H1 (cell line): ENCODE data around the gene NME3. TPM values are rescaled to one million over a fixed set of nuclear protein-coding genes. Genes with fewer than 3 reads are reported as not detected.

Experiments used
- CTCF ChIA-PET: fragments of 300-600 bp; sonication (Branson Sonifier 250); formaldehyde crosslinking; loops from one replicate; lab custom pipeline; 2021; ENCODE audit not compliant: partially characterized antibody; lab: Charles Lee
- POLR2A ChIA-PET: fragments of 300-600 bp; sonication (Branson Sonifier 250); formaldehyde crosslinking; loops from one replicate; lab custom pipeline; 2021; ENCODE audit warnings: inconsistent platforms; ENCODE audit not compliant: partially characterized antibody; lab: Charles Lee
- DNase-seq, 2 experiments: peaks; one replicate each; pipeline versions ENCODE4 v3.0.0 to v3.0.0-alpha.2; 2010 to 2022; ENCODE audit warnings: low spot score in 2 of 2, low read depth in 1 of 2, mixed read lengths in 1 of 2
- FAIRE-seq: peaks from 2 replicates; lab custom pipeline; 2011; peaks lifted over from hg19 to GRCh38; lab: Jason Lieb, UNC
- H2AFZ ChIP-seq: 2 replicates; pipeline ENCODE4 v1.8.1; 2012; ENCODE audit warnings: low read length, inconsistent platforms
- H2AK5ac ChIP-seq: 2 replicates; pipeline ENCODE4 v1.6.1; 2013; ENCODE audit warnings: low read depth, low read length
- H2BK120ac ChIP-seq: replicated peaks from 2 replicates; pipeline ENCODE3; 2013; ENCODE audit warnings: low read depth, low read length, inconsistent platforms
- H2BK12ac ChIP-seq: 2 replicates; pipeline ENCODE4 v1.6.1; 2013; ENCODE audit warnings: low read depth, low read length
- H2BK15ac ChIP-seq: 2 replicates; pipeline ENCODE4 v1.6.1; 2013; ENCODE audit warnings: low read length
- H2BK20ac ChIP-seq: 2 replicates; pipeline ENCODE4 v1.6.1; 2013; ENCODE audit warnings: low read length
- H2BK5ac ChIP-seq: 2 replicates; pipeline ENCODE4 v1.6.1; 2013; ENCODE audit warnings: low read depth, low read length
- H3K14ac ChIP-seq: 2 replicates; pipeline ENCODE4 v1.6.1; 2013; ENCODE audit warnings: inconsistent platforms; ENCODE audit not compliant: insufficient read length
- H3K18ac ChIP-seq: 2 replicates; pipeline ENCODE4 v1.6.1; 2013; ENCODE audit warnings: low read length; ENCODE audit errors: extremely low read depth
- H3K23ac ChIP-seq: 2 replicates; pipeline ENCODE4 v1.6.1; 2013; ENCODE audit warnings: inconsistent platforms; ENCODE audit not compliant: insufficient read length
- H3K23me2 ChIP-seq: 2 replicates; pipeline ENCODE4 v1.6.1; 2013; ENCODE audit warnings: low read depth, low read length
- H3K27ac ChIP-seq: 2 replicates; pipeline ENCODE4 v1.6.1; 2011; ENCODE audit warnings: low read depth, low read length, inconsistent platforms
- H3K27me3 ChIP-seq, 4 experiments: replicated peaks in 1 of 4; 1 replicate in 1 of 4; 2 replicates in 3 of 4; pipeline versions ENCODE4 v1.6.1 to v1.8.1; 2011 to 2013; ENCODE audit warnings: low read length in 3 of 4, mild to moderate bottlenecking in 3 of 4, inconsistent platforms in 2 of 4, mixed read lengths in 2 of 4, moderate library complexity in 1 of 4; ENCODE audit not compliant: control insufficient read depth in 3 of 4, insufficient read depth in 3 of 4; ENCODE audit errors: extremely low read depth in 1 of 4
- H3K36me3 ChIP-seq, 4 experiments: 2 replicates each; pipeline versions ENCODE4 v1.6.1 to v1.8.1; 2011 to 2013; ENCODE audit warnings: mild to moderate bottlenecking in 4 of 4, low read length in 3 of 4, moderate library complexity in 2 of 4, control low read depth in 1 of 4, inconsistent platforms in 1 of 4; ENCODE audit not compliant: insufficient read depth in 4 of 4, control insufficient read depth in 2 of 4
- H3K4ac ChIP-seq: replicated peaks from 2 replicates; pipeline ENCODE3; 2013; ENCODE audit warnings: low read length, low read depth, mixed read lengths, inconsistent platforms; ENCODE audit not compliant: insufficient read length
- H3K4me1 ChIP-seq, 4 experiments: replicated peaks in 1 of 4; 1 replicate in 1 of 4; 2 replicates in 3 of 4; pipeline versions ENCODE4 v1.6.1 to v1.8.1; 2011 to 2013; ENCODE audit warnings: low read length in 3 of 4, inconsistent platforms in 2 of 4, mixed read lengths in 1 of 4; ENCODE audit not compliant: insufficient read depth in 4 of 4, control insufficient read depth in 3 of 4
- H3K4me2 ChIP-seq, 2 experiments: 2 replicates each; pipeline versions ENCODE4 v1.6.1 to v1.8.1; 2011 to 2013; ENCODE audit warnings: low read depth in 2 of 2, low read length in 2 of 2, control low read depth in 1 of 2, inconsistent platforms in 1 of 2, mild to moderate bottlenecking in 1 of 2; ENCODE audit not compliant: insufficient read depth in 1 of 2
- H3K4me3 ChIP-seq, 4 experiments: fragments of 200-600, 300-600 bp in 1 of 4; sonication (generic), shearing (Covaris generic), sonication (Bioruptor Twin) in 1 of 4; 2 replicates each; pipeline versions ENCODE4 v1.5.1 to v1.8.1; 2011 to 2016; ENCODE audit warnings: low read length in 4 of 4, low read depth in 3 of 4, control low read depth in 2 of 4, inconsistent platforms in 2 of 4, mild to moderate bottlenecking in 2 of 4, mixed read lengths in 1 of 4, moderate library complexity in 1 of 4; ENCODE audit not compliant: insufficient read depth in 2 of 4; ENCODE audit errors: extremely low read depth in 1 of 4
- H3K56ac ChIP-seq: replicated peaks from 2 replicates; pipeline ENCODE3; 2013; ENCODE audit warnings: low read depth, mild to moderate bottlenecking, mixed read lengths, low read length, inconsistent platforms; ENCODE audit not compliant: insufficient read length
- H3K79me1 ChIP-seq: 2 replicates; pipeline ENCODE4 v1.6.1; 2013; ENCODE audit warnings: low read depth, low read length, control low read depth
- H3K79me2 ChIP-seq, 2 experiments: 2 replicates each; pipeline versions ENCODE4 v1.6.1 to v1.8.1; 2012 to 2013; ENCODE audit warnings: low read length in 2 of 2, mild to moderate bottlenecking in 2 of 2, inconsistent platforms in 1 of 2; ENCODE audit not compliant: insufficient read depth in 2 of 2, control insufficient read depth in 1 of 2
- H3K9ac ChIP-seq, 4 experiments: replicated peaks in 1 of 4; 1 replicate in 1 of 4; 2 replicates in 3 of 4; pipeline versions ENCODE4 v1.6.1 to v1.8.1; 2011 to 2013; ENCODE audit warnings: low read depth in 3 of 4, low read length in 3 of 4, control low read depth in 2 of 4, mild to moderate bottlenecking in 2 of 4, moderate library complexity in 2 of 4, inconsistent platforms in 1 of 4; ENCODE audit errors: extremely low read depth in 1 of 4
- H3K9me3 ChIP-seq, 2 experiments: 2 replicates each; pipeline versions ENCODE4 v1.6.1 to v1.8.1; 2012 to 2013; ENCODE audit warnings: mild to moderate bottlenecking in 2 of 2, moderate library complexity in 2 of 2, control low read depth in 1 of 2, inconsistent platforms in 1 of 2, low read depth in 1 of 2, low read length in 1 of 2, mixed read lengths in 1 of 2; ENCODE audit not compliant: insufficient read depth in 2 of 2
- H4K20me1 ChIP-seq, 2 experiments: replicated peaks in 1 of 2; 2 replicates each; pipeline versions ENCODE3 to v1.8.1; 2011 to 2013; ENCODE audit warnings: inconsistent platforms in 2 of 2, low read length in 2 of 2, mild to moderate bottlenecking in 1 of 2; ENCODE audit not compliant: insufficient read depth in 2 of 2, control insufficient read depth in 1 of 2
- H4K5ac ChIP-seq: 2 replicates; pipeline ENCODE4 v1.6.1; 2013; ENCODE audit warnings: low read length, low read depth, mixed read lengths, inconsistent platforms; ENCODE audit not compliant: insufficient read length
- H4K8ac ChIP-seq: 2 replicates; pipeline ENCODE4 v1.8.0; 2013; ENCODE audit warnings: mild to moderate bottlenecking, moderate library complexity, low read length, inconsistent platforms; ENCODE audit not compliant: insufficient read depth; ENCODE audit errors: extremely low read depth
- H4K91ac ChIP-seq: replicated peaks from 2 replicates; pipeline ENCODE3; 2013; ENCODE audit warnings: low read length, mixed read lengths, inconsistent platforms; ENCODE audit not compliant: insufficient read length
- HDAC6 ChIP-seq: IDR thresholded peaks from one replicate; pipeline ENCODE4 v1.7.1; 2012; ENCODE audit warnings: low read depth, mild to moderate bottlenecking, inconsistent platforms, low read length, moderate library complexity
- JUND ChIP-seq: IDR thresholded peaks from 2 replicates; pipeline ENCODE4 v1.6.1; 2011; ENCODE audit warnings: mild to moderate bottlenecking, improper control_type of control experiment, low read length
- PHF8 ChIP-seq: fragments of 200-600 bp; sonication (generic); conservative IDR thresholded peaks from 2 replicates; pipeline ENCODE4 v1.7.1; 2012; ENCODE audit warnings: low read depth, mild to moderate bottlenecking, inconsistent platforms, low read length, moderate library complexity
- RFX5 ChIP-seq: IDR thresholded peaks from 2 replicates; pipeline ENCODE4 v1.6.1; 2011; ENCODE audit warnings: low read depth, low read length, improper control_type of control experiment, borderline replicate concordance
- SP4 ChIP-seq: IDR thresholded peaks from 2 replicates; pipeline ENCODE4 v1.6.1; 2012; ENCODE audit warnings: low read length, inconsistent platforms
- SRF ChIP-seq: IDR thresholded peaks from 2 replicates; pipeline ENCODE4 v1.6.1; 2011; ENCODE audit warnings: mild to moderate bottlenecking, low read depth, low read length, moderate library complexity
- WGBS, 2 experiments: shearing (Covaris generic) in 1 of 2; methylation state at CpG; one replicate each; pipeline versions ENCODE4 v1.1.6 to v1.1.7; 2013 to 2015; ENCODE audit warnings: low lambda C conversion rate in 2 of 2, mixed read lengths in 2 of 2, inconsistent platforms in 1 of 2, low coverage in 1 of 2, missing lambda C conversion rate in 1 of 2; ENCODE audit not compliant: insufficient replicate concordance in 2 of 2, insufficient coverage in 1 of 2, insufficient read length in 1 of 2; ENCODE audit errors: extremely low coverage in 1 of 2, missing lambda C conversion rate in 1 of 2; 5-methylcytosine and 5-hydroxymethylcytosine counted together
- polyA plus RNA-seq, 7 experiments: library from polyadenylated mRNA; depleted of rRNA in 3 of 7; stranded (reverse) in 5 of 7; unstranded in 2 of 7; fragments of >200 nt in 5 of 7; fragments of 200-250 nt in 2 of 7; gene quantifications; 1 replicate in 5 of 7; 2 replicates in 1 of 7; 4 replicates in 1 of 7; pipeline versions ENCODE4 v1.2.1 to v1.2.3, GENCODE V29; 2011 to 2013; ENCODE audit warnings: missing spikeins in 2 of 7, mixed read lengths in 2 of 7
- total RNA-seq: library from RNA; stranded (reverse); fragmentation: NEBNext Ultra II Directional; extraction: Animal tissue kit (Norgen Biotek cat#: 25700); gene quantifications from 2 replicates; pipeline ENCODE4 v1.2.1, GENCODE V29; 2021
- TF ChIP-seq, protein P1 (sequence below): IDR thresholded peaks from 2 replicates; pipeline ENCODE4 v1.6.1; 2012; ENCODE audit warnings: inconsistent platforms
- TF ChIP-seq, protein P2 (sequence below): IDR thresholded peaks from 2 replicates; pipeline ENCODE4 v1.6.1; 2012; ENCODE audit warnings: inconsistent platforms

Gene NME3
- total and polyA plus RNA-seq, 2 of the 8 experiments (the other 6 are each of a cell fraction or from before 2014, with no cell fraction given), result 72.5 to 163 TPM

DNA sequence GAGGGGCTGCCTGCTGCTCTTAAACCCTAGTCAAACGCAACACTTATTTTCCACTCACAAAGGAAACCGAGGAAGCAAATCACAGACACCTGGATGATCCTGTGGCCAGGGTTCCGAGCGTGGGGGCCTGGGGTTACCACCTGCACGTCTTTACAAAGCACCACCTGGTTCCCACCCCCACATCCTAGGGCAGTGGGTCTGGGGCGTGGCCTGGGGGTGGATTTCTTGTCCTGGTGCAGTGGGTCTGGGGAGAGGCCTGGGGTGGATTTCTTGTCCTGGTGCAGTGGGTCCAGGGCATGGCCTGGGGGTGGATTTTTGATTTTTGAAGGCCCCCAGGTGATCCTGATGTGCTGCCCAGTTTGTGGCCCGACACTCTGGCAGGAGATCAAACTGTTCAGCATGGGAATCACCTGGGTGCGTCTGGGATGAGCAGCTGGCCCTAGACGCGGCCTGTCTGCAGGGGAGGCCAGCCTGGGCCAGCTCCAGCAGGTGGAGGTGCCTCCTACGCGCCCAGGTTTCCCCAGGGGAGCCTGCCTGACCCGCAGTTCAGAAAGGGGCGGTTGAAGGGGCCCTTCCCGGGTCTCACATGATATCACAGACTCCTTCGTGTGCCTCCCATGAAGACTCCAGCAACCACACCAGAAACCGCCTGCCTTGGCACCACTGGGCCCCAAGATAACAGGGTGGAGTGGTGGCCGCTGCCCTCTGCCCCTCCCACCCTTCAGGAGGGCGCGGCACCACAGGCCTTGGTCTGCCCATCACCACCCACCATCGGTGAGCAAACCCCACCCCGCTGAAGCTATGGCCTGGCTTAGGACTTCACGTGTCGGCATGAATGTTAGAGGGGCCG lies 49.0 kb upstream of the NME3 start:
- H3K18ac ChIP-seq, result no peak overlapping the region
- TF ChIP-seq JUND (no peak), RFX5 (no peak), SP4 (no peak), HDAC6 (no peak), PHF8 (no peak), SRF (no peak)
- TF ChIP-seq, protein P1, sequence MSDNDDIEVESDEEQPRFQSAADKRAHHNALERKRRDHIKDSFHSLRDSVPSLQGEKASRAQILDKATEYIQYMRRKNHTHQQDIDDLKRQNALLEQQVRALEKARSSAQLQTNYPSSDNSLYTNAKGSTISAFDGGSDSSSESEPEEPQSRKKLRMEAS, result no peak
- TF ChIP-seq, protein P2, sequence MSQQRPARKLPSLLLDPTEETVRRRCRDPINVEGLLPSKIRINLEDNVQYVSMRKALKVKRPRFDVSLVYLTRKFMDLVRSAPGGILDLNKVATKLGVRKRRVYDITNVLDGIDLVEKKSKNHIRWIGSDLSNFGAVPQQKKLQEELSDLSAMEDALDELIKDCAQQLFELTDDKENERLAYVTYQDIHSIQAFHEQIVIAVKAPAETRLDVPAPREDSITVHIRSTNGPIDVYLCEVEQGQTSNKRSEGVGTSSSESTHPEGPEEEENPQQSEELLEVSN, result no peak
- FAIRE-seq (no peak), DNase-seq (no peak)
- no peak overlapping the region for H3K27ac ChIP-seq
- H3K79me1 ChIP-seq, result peaks cover 1% of the 10 kb centered on the region; the same call in 1 of the 2 replicates
- no peak overlapping the region for H3K14ac ChIP-seq
- no peak overlapping the region for H2BK120ac ChIP-seq
- peaks cover 0 to 2% (median 0%) of the 10 kb centered on the region in 4 experiments; a peak in 3 of 7 replicates for H3K27me3 ChIP-seq
- no peak overlapping the region for H2AFZ ChIP-seq
- no peak overlapping the region for H3K9ac ChIP-seq
- no peak overlapping the region for H3K56ac ChIP-seq
- H2BK20ac ChIP-seq, result no peak overlapping the region
- H3K4ac ChIP-seq, result no peak overlapping the region
- no peak overlapping the region for H3K4me2 ChIP-seq
- no peaks in the 10 kb centered on the region for H3K9me3 ChIP-seq
- no peaks in the 10 kb centered on the region for H3K79me2 ChIP-seq
- no peaks in the 10 kb centered on the region for H3K23me2 ChIP-seq
- peaks cover 0 to 9% (median 4%) of the 10 kb centered on the region in 4 experiments; a peak in 5 of 8 replicates for H3K36me3 ChIP-seq
- H4K20me1 ChIP-seq, result peaks cover 4 to 13% of the 10 kb centered on the region in 2 experiments
- no peak overlapping the region for H2AK5ac ChIP-seq
- no peak overlapping the region for H3K23ac ChIP-seq
- no peak overlapping the region for H2BK15ac ChIP-seq
- H4K91ac ChIP-seq, result no peak overlapping the region
- H2BK12ac ChIP-seq, result no peak overlapping the region
- WGBS, 2 experiments, result 87% methylated on average over 22 of the region's 25 CpGs; no CpG with 5 or more reads in 1 of the 2 experiments
- H2BK5ac ChIP-seq, result no peak overlapping the region
- no peak overlapping the region for H4K5ac ChIP-seq
- ChIA-PET POLR2A (interaction anchor here (1.0 to 1.5 kb wide), 2 partner anchors 29 to 32 kb away, joined by 3 to 4 read pairs; no protein-coding TSS in a partner anchor), CTCF (interaction anchor here (1.5 kb wide), 1 partner anchor 9 kb away, joined by 7 read pairs; no protein-coding TSS in a partner anchor)
- H4K8ac ChIP-seq, result peak overlapping the region; percentile 36; the same call in 1 of the 2 replicates
- H3K4me1 ChIP-seq, result no peaks in the 10 kb centered on the region
- no peak overlapping the region for H3K4me3 ChIP-seq
